GDM1 (cell line): Measurements from ENCODE around the gene DRGX.

Experiments
- DNase-seq: peaks from one replicate; lab custom pipeline; 2025; lab: John Stamatoyannopoulos, UW

Gene DRGX

DNA sequence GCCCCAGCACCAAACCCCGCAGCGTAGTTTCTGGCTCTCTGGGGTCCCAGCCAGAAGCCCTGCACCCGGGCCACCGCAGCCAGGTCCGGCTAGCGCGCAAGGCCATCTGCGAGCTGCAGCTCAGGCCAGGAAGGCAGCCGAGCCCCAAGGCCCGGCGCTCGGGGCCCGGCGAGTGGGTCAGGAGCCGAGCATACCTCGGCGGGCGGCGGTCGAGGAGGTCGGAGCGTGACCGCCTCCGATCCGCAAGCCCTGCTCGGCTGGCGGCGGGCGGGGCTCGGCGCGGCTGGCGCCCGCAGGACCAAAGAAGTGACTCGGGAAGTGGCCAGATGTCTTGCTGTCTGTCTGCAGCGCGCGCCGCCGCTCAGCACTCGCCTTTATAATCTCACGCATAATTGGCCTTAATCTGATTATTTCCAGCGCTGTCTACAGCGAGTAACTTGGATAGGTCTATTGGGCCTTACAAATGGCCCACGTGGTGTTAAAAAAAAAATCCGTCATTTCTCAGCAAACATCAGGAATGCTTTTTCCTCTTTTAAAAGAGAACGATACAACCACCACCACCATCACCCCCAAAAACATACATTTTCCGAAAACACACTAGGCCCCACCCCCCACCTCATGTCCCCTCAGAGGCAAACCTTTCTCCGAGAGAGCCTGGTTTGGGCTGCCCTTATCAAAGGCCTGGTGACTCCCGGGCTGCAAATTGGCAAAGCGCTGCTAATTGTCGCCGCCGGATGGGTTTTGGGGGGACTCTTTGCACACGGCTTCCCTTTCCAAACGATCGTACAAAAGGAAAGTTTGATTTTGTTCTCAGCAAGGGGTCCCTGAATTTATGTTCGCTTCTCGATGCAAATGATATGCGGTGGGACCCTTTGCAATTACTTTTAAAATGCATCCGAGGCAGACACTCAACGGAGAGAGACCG lies at the start of gene DRGX:
Gene DRGX (minus strand): TSS at position 349 of the 925 bp plus-strand sequence. CDS start 649 bp downstream, outside the sequence.
- no peak for DNase-seq

DNA sequence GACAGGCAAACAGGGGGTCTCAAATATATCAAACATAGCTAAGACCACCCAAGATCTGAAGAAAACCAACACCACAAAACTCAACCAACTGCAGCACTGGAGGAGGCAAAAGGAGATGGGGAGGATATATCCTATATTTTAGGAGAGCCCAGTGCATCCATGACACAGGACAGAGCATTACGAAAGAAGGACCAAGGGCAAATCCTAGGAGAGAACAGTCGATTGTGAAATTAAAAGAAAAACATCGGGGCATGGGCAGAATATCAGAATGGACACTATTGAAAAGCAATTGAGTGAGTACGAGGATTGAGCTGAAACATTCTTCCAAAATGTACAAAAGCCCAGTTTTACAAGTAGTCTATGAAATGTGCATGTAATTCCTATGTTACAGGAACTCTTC lies 48.5 kb upstream of the DRGX start:
- DNase-seq: no peak

DNA sequence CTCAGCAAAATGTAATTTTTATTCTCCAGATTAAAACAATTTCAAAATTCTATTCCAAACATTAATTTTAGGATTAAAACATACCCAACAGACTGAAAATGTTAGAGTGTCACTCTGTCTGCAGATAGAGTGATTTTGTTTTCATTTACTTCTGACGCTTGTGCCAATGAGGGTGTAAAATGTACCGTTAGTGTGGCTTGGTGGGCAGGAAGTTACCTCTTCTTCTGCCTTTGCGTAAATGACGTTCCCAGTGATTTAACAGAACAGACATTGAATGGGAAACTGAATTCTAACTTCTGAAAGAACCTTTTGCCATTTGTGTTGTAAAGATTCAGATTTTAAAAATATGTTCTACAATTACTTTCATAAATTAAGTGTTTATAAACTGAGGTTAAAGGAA lies 47.0 kb upstream of the DRGX start:
- no peak for DNase-seq

DNA sequence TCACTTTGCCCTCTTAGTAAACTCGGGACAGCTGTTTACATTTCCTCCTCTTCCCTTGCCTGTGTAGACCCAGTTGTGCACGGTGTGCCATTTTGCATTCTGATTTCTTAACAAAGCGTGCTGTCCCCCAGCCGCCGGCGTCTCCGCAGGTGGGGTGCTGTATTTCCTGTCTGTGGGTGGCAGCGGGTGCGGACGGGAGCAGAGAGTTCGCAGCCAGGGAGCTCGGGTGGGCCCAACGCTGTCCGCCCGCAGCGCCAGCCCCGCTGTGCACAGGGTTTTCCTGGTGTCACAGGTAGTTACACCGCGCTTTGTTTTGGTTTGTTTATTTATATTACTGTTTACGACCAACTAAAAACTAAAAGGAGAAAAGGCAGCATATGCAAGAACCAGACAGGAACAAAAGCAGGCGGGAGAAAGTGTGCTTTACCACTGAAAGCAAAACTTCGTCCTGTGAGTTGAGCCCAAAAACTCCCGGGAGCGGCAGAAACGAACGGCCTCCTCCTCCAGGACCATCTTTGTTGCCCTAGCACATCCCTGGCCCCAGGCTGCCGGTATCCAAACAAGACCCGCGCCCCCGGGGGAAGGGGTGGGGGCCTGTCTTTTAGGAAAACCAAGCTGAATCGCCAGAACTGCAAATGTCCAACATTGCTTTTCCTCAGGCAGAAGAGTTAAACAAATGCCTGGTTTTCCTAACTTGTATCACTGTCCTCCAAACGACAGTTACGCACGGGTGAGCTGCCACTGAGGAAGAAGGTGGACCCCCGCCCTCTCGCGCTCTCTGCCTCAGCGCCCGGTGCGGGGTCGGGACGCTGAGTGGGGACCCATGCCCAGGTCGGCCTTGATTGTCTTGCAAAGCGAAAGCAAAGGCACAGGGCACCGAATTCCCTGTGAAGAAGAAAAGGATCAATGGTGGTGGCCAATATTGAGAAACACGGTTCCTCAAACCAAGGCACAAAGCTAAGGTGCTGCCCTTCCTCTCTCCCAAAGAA lies 45.9 kb upstream of the DRGX start:
- DNase-seq: no peak

DNA sequence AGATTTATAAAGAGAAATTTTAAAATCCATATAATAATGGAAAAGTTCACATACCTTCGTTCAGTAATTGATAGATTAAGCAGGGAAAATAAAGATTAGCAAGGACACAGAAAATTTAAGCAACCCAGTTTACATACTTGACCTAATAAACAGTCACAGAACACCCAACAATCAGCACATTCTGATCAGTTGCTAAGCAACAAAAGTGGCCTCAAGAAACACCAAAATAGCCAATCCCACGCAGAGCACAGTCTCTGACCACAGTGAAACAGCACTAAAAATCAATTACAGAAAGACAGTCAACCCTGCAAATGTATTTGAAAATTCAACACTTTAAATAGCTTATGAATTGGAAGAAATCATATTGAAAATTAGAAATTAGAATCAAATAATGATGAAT lies 39.3 kb upstream of the DRGX start:
- no peak for DNase-seq

DNA sequence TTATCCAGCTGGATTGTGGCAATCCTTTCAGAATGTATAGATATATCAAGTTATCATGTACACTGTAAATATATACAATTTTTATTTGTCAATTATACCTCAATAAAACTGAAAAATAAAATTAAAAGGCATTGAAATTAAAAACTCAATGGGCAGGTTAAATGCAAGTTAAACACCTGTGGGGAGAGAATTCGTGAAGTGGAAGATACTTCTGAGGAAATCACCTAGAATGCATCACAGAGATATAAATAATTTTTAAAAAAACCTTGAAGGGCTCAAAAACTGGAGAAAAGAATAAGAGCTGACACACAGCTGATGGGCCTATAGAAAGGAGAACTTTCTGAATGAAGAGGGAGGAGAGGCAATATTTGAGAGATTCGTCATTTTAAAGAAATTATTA lies 37.2 kb upstream of the DRGX start:
- DNase-seq: no peak

DNA sequence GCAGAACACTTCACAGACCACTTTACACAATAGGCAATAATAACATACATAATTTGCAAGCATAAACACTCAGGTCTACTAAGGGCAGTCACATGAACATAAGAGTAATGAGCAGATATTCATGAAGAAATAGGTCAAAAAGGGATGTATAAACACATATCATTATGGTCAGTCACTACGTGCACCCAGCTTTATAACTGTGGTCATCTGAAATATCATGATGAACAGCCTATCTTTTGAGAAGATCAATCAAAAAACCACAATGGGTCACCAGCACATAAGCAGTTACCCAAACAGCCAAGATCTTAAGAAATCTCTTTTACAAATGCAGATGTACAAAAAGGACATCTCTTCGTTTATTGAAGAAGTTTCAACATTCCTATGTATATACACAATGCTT lies 35.5 kb upstream of the DRGX start:
- DNase-seq: no peak

DNA sequence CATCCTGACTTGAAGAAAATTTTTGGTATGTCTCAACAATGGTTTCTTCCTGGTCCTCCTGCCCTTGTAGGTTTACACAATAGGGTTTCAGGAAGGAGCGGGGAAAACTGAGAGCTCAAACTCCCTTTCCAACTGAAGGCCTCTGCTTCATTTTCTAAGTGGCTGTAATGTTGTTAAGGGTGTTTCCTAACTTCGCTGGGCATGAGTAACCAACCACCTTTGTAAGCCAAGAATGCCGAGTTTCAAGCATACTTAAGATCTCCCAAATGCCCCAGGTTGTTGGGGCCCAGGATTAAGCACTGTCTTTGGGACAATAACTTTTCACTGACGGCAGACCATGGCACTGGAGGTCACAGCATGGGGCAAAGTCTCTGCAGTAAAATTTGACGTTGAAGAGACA lies 33.6 kb upstream of the DRGX start:
- DNase-seq: no peak

DNA sequence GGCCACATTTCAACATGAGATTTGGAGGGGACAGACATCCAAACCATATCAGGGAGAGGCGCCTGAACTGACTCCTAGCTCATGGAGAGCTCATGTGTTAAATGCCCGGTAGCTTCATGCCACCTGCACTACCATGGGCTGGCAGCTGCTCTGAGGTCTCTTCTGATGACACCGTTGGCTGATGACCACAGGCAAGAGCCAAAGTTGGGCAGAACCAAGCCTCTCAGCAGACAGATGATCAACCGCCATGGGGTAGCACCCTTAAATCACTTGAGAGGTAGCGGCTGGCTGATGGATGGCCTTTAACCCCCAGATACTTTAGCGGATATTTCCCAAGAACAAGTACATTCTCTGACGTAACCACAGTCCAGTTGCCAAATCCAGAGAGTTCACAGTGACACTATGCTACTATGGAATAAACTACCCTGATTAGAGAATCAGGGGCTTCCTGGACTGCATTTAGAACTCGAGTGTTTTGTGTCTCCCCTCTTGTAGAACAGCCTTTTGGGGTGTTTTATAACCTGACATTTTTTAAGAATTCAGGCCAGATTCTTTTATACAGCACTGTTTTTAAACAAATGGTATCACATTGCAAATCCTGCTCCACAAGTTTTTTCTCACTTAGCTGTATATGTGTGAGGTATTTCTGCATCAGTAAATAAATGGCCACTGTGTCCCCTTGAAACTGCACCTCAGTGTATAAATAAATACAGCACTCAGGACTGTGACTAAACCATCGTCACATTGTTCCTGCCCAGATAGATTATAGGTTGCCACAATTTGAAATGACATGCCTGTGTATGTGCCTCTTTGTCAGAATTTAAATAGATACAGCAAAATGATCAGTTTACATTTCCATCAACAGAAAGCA lies 30.8 kb upstream of the DRGX start:
- no peak for DNase-seq

DNA sequence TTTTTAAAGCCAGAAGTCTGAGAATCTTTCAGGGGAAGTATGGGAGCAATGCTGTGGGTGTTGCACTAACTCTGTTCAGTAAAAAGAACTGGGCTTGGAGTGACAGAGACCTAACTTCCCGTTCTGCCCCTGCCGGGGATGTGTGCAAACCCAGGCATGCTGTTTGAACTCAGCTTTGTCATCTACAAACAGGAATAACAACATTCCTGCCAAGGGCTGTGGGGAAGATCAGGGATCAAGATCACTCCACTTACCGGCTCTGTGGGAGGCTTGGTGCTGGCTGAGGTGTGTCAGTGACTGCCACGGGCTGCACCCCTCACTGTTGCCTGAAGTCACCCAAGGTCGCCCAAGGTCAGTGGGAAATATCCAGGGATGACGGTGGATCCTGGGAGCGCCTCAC lies 23.1 kb upstream of the DRGX start:
- DNase-seq: no peak

DNA sequence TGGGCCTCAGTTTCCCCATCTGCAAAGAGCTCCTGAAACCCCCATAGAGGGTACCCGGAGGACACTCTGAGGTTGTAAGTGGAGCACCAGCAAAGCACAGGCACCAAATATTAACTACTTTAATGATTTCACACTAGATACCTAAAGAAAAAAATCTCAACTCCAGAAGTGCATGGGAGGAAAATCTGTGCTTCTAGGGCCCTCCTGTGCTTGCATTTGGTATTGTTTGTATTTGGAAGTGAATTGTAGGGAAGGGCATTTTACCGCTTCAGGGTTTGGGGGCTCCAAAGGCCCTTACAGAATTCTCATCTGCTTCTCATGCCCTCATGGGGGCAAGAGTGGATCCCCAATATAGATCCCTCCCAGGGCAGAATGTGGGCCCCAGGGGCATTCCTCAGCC lies 22.4 kb upstream of the DRGX start:
- no peak for DNase-seq

DNA sequence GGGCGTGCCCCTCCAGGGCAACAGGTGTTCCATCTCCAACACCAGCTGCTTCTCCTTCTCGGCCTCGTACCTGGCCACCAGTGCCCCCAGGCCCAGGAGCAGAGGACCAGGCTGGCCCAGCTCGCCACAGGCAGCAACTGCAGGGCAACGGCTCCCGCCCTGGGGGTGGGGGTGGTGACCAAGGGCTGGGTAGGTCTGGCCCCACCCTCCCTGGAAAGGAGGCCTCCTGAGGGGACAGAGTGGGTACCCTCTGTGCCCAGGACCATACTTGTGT lies 22.1 kb upstream of the DRGX start:
- no peak for DNase-seq

DNA sequence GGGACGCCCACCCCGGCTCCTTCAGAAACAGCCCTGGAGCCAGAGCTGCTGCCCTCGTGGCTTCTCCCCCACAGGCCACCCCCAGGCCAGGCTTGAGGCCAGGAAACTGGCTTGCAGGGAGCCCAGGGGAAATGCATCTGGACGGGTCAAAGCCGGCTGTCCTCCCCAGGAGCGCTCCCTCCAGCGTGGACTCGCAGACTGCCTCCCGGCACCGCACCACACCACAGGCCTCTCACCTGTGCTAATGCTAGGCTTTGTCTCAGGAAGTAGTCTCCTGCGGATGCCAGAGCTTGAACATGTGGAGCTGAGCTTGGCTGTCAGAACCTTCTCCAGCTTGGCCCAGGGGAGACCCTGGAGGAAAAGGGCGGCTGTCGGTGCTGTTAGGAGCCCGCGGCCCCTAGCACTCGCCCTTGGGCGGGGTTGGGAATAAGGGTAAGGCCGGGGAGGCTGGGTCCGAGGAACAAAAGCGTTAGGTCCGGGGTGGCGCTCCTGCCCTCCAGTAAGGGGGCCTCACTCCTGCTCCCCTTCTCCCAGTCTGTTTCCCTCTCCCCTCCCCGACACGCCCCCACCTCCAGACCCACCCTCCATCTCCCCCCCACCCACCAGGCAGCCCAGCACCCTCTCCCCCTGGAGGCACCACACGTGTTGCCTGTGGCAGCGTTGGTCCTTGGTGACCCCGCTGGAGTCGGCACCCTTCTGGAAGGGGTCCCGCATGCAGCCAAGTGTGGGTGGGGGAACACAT lies 21.6 kb upstream of the DRGX start:
- no peak for DNase-seq

DNA sequence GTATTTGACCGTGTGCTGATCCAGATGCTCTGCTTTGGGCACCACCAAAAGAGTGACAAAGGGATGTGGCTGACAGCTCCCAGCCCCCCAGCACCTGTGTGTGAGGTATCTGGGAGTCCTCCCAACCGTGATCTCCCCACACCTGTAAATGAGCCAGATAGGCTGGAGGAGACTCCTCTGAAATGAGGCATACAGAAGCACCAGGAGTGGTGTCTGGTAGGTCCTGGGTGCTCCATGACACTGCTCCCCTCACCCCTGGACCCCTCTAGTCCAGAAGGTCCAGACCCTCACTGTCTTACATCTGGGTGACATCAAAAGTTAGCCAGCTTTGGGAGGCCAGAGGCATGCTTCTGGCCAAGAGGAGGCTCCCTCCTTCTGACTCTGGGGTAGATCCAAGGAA lies 20.0 kb upstream of the DRGX start:
- no peak for DNase-seq

DNA sequence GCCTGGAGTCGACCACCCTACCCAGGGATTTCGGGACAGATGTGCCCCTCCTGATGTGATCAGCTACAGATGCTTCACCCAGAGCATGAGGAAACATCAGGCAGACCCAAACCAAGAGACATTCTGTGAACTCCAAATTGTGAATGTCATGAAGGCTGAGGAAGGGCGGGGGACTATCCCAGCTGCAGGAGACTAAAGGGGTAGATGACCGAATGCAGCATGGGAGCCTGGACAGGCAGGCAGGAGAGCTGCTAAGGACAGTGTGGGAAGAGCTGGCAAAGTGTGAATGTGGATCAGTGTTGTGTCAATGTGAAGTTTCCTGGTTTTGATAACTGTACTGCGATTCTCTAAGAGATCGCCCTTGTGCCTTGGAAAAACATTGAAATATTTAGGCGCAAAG lies 19.2 kb upstream of the DRGX start:
- no peak for DNase-seq

DNA sequence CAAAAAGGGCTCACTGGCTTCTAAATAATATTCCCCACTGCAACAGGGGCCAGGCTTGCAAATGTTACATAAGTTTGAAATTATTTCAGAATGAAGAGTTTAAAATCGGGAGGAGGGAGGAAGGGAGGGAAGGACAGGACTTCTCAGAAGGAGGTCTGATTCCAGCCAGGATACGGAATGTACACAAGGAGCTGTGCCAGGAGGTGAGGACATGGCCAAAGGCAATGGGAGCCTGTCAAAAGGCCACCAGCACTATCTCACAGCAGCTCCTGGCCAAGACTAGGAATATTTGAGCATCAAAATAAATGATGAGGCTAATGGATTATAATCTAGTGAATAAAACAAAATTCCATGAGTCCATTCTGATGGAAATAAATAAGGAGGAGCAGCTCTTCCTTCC lies 18.6 kb upstream of the DRGX start:
- DNase-seq: no peak

DNA sequence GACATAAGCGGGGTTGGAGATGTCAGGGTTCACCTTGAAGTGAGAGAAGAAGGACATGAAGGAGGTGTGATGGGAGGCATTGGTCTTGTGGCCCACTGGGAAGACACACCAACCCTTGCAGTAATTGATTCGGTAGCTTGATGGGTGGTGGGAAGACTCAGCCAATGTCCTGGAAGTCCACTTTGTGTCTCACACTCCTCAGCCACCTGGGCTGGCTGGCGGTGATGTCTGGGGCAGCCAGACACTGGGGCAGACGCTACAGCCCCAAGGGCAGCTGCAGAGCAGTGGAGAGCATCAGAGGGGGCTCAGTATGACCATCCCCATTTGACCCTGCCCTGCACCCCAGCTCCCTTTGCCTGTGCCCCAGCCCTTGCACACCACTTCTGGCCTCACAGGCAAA lies 16.7 kb upstream of the DRGX start:
- DNase-seq: no peak

DNA sequence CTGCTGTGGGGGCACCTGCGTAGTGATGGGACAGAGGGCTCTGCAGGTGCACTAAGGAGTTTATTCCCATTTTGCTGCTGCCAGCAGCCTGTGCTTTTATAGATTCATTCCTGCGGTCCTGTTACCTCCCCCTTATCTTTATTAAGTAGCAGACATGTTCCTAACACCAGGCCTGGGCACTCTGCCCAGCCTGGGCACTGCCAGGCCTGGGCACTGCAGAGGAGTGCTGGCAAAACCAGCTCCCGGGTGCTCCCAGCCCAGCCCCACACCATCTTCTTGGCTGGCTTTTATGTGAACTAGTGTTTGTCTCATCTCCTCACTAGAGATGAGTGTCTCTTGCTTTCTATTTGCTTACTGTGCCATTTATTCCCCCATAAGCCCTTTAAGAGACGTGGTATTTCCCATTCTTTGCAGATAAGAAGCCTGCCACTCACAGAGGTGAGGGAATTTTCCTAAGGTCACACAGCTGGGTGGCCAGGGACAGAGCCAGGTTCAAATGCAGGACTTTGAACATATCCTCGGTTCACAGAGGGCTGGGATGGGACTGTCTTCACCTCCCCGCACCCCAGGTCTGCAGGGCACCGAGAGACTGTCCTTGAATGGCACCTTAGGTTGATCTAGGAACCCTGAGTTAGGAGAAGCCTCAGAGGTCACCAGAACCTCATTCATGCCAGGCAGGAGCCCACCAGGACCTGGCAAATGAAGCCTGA lies 14.6 kb upstream of the DRGX start:
- no peak for DNase-seq

DNA sequence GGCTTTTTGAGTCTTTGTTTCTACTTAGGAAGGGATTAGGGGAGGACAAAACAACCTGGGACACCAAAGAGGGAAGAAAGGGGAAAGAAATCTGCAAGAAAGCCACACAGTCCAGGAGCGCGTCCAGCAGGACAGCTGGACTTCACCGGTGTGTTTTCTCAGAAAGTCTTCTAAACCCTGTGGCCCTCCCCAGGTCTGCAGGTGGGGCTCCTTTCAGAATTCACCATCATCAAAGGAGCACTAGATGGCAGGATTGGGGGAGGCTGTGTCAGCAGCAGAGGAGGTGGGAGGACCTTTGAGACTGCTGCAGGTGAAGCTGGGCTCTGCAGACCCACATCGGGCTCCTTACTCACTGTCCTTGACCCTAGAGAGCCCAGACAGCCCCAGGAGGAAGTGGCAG lies 13.9 kb upstream of the DRGX start:
- DNase-seq: no peak

DNA sequence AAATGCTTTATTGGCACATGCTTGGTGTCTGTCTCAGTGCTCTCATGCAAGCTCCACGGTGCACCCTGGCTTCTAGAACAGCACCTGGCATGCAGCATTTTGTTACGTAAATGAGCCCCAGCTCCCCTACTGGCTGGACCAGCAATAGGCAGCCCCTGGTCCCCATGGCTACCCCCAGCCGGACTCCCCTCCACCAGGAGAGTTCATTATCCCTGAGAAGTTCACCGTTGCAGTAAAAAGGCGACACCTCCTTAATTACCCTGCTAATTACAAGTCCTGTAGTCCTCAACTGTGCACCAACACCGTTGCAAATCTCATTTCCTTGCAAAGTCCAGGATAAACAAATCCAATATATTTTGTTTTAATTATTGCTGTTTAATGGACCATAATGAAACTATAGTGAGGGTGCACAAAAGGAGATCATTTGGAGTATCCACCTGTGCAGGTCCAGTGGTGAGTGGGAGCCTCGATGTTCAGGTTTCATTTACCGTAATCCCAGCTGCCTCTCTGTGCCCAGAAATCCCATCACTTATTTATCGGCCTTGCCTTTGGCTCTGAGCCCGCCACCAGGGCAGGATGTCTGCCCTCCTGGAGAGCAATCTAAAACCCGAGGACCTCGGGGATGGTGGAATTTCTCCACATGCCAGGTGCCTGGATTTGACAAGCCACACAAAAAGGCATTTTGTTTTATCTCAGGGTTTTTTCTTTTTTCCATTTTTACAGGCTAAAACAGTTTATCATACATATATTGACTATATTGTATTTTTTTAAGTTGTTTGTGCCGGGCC lies 12.8 kb upstream of the DRGX start:
- no peak for DNase-seq
